Lower leg skin (tissue), 4 donors: ENCODE measurements around the gene CD151. TPM values are rescaled to one million over a fixed set of nuclear protein-coding genes. Genes with fewer than 3 reads are reported as not detected.

Source experiments
- DNase-seq, 2 donors: peaks; one replicate each; pipeline ENCODE4 v3.0.0-alpha.2; 2019; ENCODE audit warnings: low spot score in 2 of 2
- H3K4me3 ChIP-seq: fragments of 200-600 bp; sonication (generic); 2 replicates; pipeline ENCODE4 v1.5.1; 2017; ENCODE audit warnings: mild to moderate bottlenecking, low read depth; ENCODE audit not compliant: poor library complexity, severe bottlenecking
- CTCF ChIP-seq, 3 donors: fragments of 450-650 bp; IDR thresholded peaks; one replicate each; pipeline ENCODE4 v1.5.1; 2016; ENCODE audit warnings: antibody characterized with exemption in 3 of 3, mild to moderate bottlenecking in 3 of 3, moderate library complexity in 2 of 3
- POLR2A ChIP-seq, 2 donors: fragments of 450-650 bp; IDR thresholded peaks; one replicate each; pipeline ENCODE4 v1.6.1; 2016 to 2017; ENCODE audit warnings: antibody characterized with exemption in 2 of 2, mild to moderate bottlenecking in 1 of 2, moderate library complexity in 1 of 2
- WGBS, 2 donors: methylation state at CpG; one replicate each; pipeline ENCODE4 v1.1.5; 2018; 5-methylcytosine and 5-hydroxymethylcytosine counted together
- intact Hi-C: fragments of 100-400 bp; cut with DNase I; formaldehyde crosslinking; loops from one replicate; pipeline ENCODE4 v1.15.0; 2023; ENCODE audit warnings: low total_unique reads
- total RNA-seq, 4 donors: library from RNA; depleted of rRNA; stranded (reverse); fragments of >200 nt; gene quantifications; one replicate each; pipeline ENCODE4 v1.1.0, GENCODE V29; 2016

Gene CD151
- total RNA-seq, 4 donors from 2014 or later: 124 to 186 (median 157) TPM

GRCh38 chr11:886568-886967 is 53.8 kb downstream of the CD151 start:
- 97% methylated on average over 17 of the region's 17 CpGs for WGBS, 2 donors
- DNase-seq: no peak
- intact Hi-C loops: no loop called here
- TF ChIP-seq POLR2A (IDR thresholded peaks at IDR 0.05): no peak
- no peak for TF ChIP-seq CTCF (IDR thresholded peaks at IDR 0.05)
- no peak overlapping the region for H3K4me3 ChIP-seq

- DNase-seq: no peak
- intact Hi-C loops: no loop called here
- H3K4me3 ChIP-seq: no peak overlapping the region
- no peak for TF ChIP-seq POLR2A (IDR thresholded peaks at IDR 0.05)
- TF ChIP-seq CTCF (IDR thresholded peaks at IDR 0.05): no peak
- WGBS, 2 donors: 94 to 96% methylated on average over 12 to 14 of the region's 14 CpGs
These were observed 54.8 kb downstream of the CD151 start for GRCh38 chr11:887589-887988.

Other genes starting within 250 kb of the CD151 start
- 10 to 100 TPM; 33.7 to 40.9 (median 36.6) TPM for gene IRF7, start 217.0 kb upstream of the CD151 start, total RNA-seq
- gene CDHR5, start 208.0 kb upstream of the CD151 start, total RNA-seq: not detected
- not detected for gene SCT, start 205.8 kb upstream of the CD151 start, total RNA-seq
- gene DRD4, start 195.7 kb upstream of the CD151 start, total RNA-seq: 1 to 10 TPM in 1 of 4 donors, under 1 TPM in 1, not detected in 2; 0.23 to 2.0 TPM
- gene DEAF1, start 137.7 kb upstream of the CD151 start, total RNA-seq: 10 to 100 TPM; 31.1 to 57.0 (median 39.6) TPM
- gene TMEM80, start 137.1 kb upstream of the CD151 start, total RNA-seq: 10 to 100 TPM; 28.9 to 70.9 (median 42.9) TPM
- 100 to 1,000 TPM; 143 to 242 (median 164) TPM for gene EPS8L2, start 126.7 kb upstream of the CD151 start, total RNA-seq
- gene TALDO1, start 85.5 kb upstream of the CD151 start, total RNA-seq: 100 to 1,000 TPM; 167 to 249 (median 183) TPM
- 10 to 100 TPM; 30.9 to 52.4 (median 39.8) TPM for gene GATD1, start 55.5 kb upstream of the CD151 start, total RNA-seq
- not detected for gene CEND1, start 42.9 kb upstream of the CD151 start, total RNA-seq
- gene SLC25A22, start 34.7 kb upstream of the CD151 start, total RNA-seq: 10 to 100 TPM; 10.9 to 19.2 (median 14.8) TPM
- 10 to 100 TPM; 16.4 to 44.3 (median 24.5) TPM for gene PIDD1, start 27.7 kb upstream of the CD151 start, total RNA-seq
- 1,000 to 10,000 TPM in 1 of 4 donors, 100 to 1,000 TPM in 3; 479 to 1,471 (median 745) TPM for gene RPLP2, start 23.0 kb upstream of the CD151 start, total RNA-seq
- gene PNPLA2, start 14.0 kb upstream of the CD151 start, total RNA-seq: 10 to 100 TPM; 55.5 to 99.7 (median 72.4) TPM
- 10 to 100 TPM; 14.5 to 47.9 (median 32.3) TPM for gene CRACR2B, start 5.0 kb upstream of the CD151 start, total RNA-seq
- gene POLR2L, start 9.6 kb downstream of the CD151 start, total RNA-seq: 10 to 100 TPM; 39.1 to 61.2 (median 51.4) TPM
- 10 to 100 TPM; 57.3 to 88.3 (median 70.7) TPM for gene TSPAN4, start 9.9 kb downstream of the CD151 start, total RNA-seq
- 10 to 100 TPM; 35.5 to 59.4 (median 50.7) TPM for gene CHID1, start 77.9 kb downstream of the CD151 start, total RNA-seq
- 10 to 100 TPM; 33.6 to 76.6 (median 46.4) TPM for gene AP2A2, start 92.9 kb downstream of the CD151 start, total RNA-seq
- not detected for gene MUC6, start 203.8 kb downstream of the CD151 start, total RNA-seq
- under 1 TPM in 1 of 4 donors, not detected in 3; 0.02 TPM for gene MUC2, start 241.9 kb downstream of the CD151 start, total RNA-seq